ENCODE measurements around the gene KLC3. TPM values are rescaled to one million over a fixed set of nuclear protein-coding genes. Genes with fewer than 3 reads are reported as not detected.

The KLC3 gene
- total RNA-seq, 1 experiment from 2014 or later = 22.8 TPM

DNA sequence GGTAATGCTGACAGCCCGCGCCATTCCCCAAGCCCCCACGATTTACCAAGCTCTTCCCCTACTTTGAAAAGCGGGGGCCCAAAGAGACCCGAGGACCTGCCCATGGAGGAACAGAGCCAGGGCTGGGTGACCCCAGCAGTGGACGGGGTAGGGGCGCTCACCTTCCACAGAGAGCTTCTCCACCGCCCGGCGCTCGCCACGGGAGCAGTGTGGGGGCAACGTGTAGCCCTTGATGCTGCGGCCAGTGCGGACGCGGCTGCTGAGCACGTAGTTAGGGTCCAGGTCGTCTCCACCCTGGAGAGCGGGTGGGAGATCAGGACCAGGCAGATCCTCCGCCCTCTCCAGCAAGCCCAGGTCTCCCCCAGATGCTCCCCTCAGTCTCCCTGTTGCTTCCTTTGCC, 25.2 kb upstream of the KLC3 start:
- TF ChIP-seq SRF (IDR thresholded peaks at IDR 0.05; ENCODE audit: low read depth) (no peak), EGR1 (IDR thresholded peaks at IDR 0.05; ENCODE audit: low read depth) (no peak), POLR2A (IDR thresholded peaks at IDR 0.05; ENCODE audit: borderline replicate concordance, extremely low read depth, insufficient read depth, insufficient read length) (no peak), EZH2 (IDR thresholded peaks at IDR 0.05) (no peak), CBX3 (IDR thresholded peaks at IDR 0.05; ENCODE audit: low read depth) (no peak), YY1 (IDR thresholded peaks at IDR 0.05; ENCODE audit: extremely low read depth, insufficient replicate concordance, low read depth, low read length) (no peak), ZFX (IDR thresholded peaks at IDR 0.05) (no peak)
- Histone ChIP-seq H3K9me2 (ENCODE audit: insufficient read depth) (no peaks in the 10 kb centered on the region), H3K9me3 (ENCODE audit: control insufficient read depth in 1 of 2, insufficient read depth in 1 of 2, low read depth in 1 of 2, low read length in 2 of 2) (no peaks in the 10 kb centered on the region), H4K20me1 (ENCODE audit: insufficient read depth) (no peaks in the 10 kb centered on the region), H2AFZ (ENCODE audit: low read depth, low read length, poor library complexity, severe bottlenecking) (no peak overlapping the region), H3K4me2 (ENCODE audit: low read length) (no peak overlapping the region), H3K27ac (ENCODE audit: low read depth, low read length) (no peak overlapping the region), H3K9ac (ENCODE audit: low read length) (no peak overlapping the region), H3K4me3 (replicated peaks in 1 of 2; ENCODE audit: low read depth in 1 of 2, low read length in 2 of 2) (no peak overlapping the region), H3K4me1 (ENCODE audit: control insufficient read depth in 1 of 2, insufficient read depth in 2 of 2, low read length in 2 of 2) (peaks cover 2 to 4% of the 10 kb centered on the region in 2 experiments; a peak in 3 of 4 replicates), H3K36me3 (ENCODE audit: control insufficient read depth in 1 of 2, insufficient read depth in 2 of 2, low read length in 2 of 2) (no peaks in the 10 kb centered on the region), H3K27me3 (ENCODE audit: insufficient read depth, low read length) (no peaks in the 10 kb centered on the region), H3K79me2 (ENCODE audit: insufficient read depth, low read length) (no peaks in the 10 kb centered on the region)
- intact Hi-C loops (cut with micrococcal nuclease) = no loop called here
- no peak for ATAC-seq
- ChIA-PET POLR2A (no interaction called here), CTCF (interaction anchor here (1.2 kb wide), 1 partner anchor 11 kb away, joined by 3 read pairs; no protein-coding TSS in a partner anchor), RAD21 (ENCODE audit: low non-redundant PET in 1 of 2, low total read pairs in 2 of 2, uncharacterized antibody in 2 of 2, unreplicated experiment in 2 of 2) (no interaction called here)
- DNase-seq (ENCODE audit: low read depth, low spot score) = no peak
- no TSS peak for BruUV-seq (replicated peaks)

DNA sequence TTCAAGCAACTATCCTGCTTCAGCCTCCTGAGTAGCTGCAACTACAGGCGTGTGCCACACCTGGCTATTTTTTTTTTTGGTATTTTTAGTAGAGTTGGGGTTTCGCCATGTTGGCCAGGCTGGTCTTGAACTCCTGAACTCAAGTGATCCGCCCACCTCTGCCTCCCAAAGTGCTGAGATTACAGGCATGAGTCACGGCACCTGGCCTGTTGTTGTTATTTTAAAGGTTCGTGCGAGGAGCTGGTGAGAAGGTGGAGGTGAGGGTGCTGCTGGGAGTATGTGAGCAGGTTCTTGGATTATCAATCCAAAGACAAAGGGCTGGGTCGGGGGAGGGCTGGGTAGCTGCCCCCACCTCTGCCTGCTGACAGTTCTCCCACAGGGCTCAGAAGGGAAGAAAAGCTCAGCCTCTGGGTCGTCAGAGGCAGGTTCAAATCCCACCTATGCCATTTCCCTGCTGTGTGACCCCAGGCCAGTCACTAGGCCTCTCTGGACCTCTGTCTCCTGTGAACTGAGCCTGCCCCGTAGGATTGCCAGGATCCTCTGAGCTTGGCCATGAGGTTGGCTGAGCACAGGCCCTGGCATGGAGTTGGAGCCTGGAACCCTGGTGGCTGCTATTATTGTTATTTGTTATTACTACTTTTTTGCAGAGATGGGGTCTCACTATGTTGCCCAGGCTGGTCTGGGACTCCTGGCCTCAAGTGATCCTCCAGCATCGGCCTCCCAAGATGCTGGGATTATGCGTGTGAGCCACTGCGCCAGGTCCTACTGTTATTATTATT, 19.4 kb upstream of the KLC3 start:
- H3K27me3 ChIP-seq (ENCODE audit: insufficient read depth, low read length) = no peaks in the 10 kb centered on the region
- TF ChIP-seq SP1 (IDR thresholded peaks at IDR 0.05; ENCODE audit: low read depth) (no peak), RAD21 (IDR thresholded peaks at IDR 0.05; ENCODE audit: low read depth) (no peak), FOSL1 (IDR thresholded peaks at IDR 0.05; ENCODE audit: low read depth) (no peak), SRF (IDR thresholded peaks at IDR 0.05; ENCODE audit: low read depth) (no peak), CEBPB (IDR thresholded peaks at IDR 0.05; ENCODE audit: low read depth) (no peak), POLR2A (IDR thresholded peaks at IDR 0.05; ENCODE audit: borderline replicate concordance, extremely low read depth, insufficient read depth, insufficient read length) (no peak), EGR1 (IDR thresholded peaks at IDR 0.05; ENCODE audit: low read depth) (peak; percentile 60; the same call in 1 of the 2 replicates), CBX3 (IDR thresholded peaks at IDR 0.05; ENCODE audit: low read depth) (0 out of 2 replicates have a peak, but pooled peaks have one; percentile 23)
- TF ChIP-seq, protein P1, sequence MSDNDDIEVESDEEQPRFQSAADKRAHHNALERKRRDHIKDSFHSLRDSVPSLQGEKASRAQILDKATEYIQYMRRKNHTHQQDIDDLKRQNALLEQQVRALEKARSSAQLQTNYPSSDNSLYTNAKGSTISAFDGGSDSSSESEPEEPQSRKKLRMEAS (IDR thresholded peaks at IDR 0.05) = peak; percentile 45; the same call in 1 of the 2 replicates
- no peak overlapping the region for H3K4me3 ChIP-seq (replicated peaks in 1 of 2; ENCODE audit: low read depth in 1 of 2, low read length in 2 of 2)
- no peaks in the 10 kb centered on the region for H3K79me2 ChIP-seq (ENCODE audit: insufficient read depth, low read length)
- no peak overlapping the region for H3K27ac ChIP-seq (ENCODE audit: low read depth, low read length)
- intact Hi-C loops (cut with micrococcal nuclease) = no loop called here
- no TSS peak for BruUV-seq (replicated peaks)
- H3K36me3 ChIP-seq (ENCODE audit: control insufficient read depth in 1 of 2, insufficient read depth in 2 of 2, low read length in 2 of 2) = no peaks in the 10 kb centered on the region
- H2AFZ ChIP-seq (ENCODE audit: low read depth, low read length, poor library complexity, severe bottlenecking) = peak overlapping the region; percentile 82
- POLR2A ChIA-PET = no interaction called here
- RAD21 ChIA-PET (ENCODE audit: low non-redundant PET in 1 of 2, low total read pairs in 2 of 2, uncharacterized antibody in 2 of 2, unreplicated experiment in 2 of 2) = no interaction called here
- H3K9me2 ChIP-seq (ENCODE audit: insufficient read depth) = no peaks in the 10 kb centered on the region
- H3K4me2 ChIP-seq (ENCODE audit: low read length) = peak overlapping the region; percentile 59
- ATAC-seq (peak; percentile 31; the same call in 1 of the 2 replicates), DNase-seq (ENCODE audit: low read depth, low spot score) (no peak)
- CTCF ChIA-PET = no interaction called here
- no peaks in the 10 kb centered on the region for H4K20me1 ChIP-seq (ENCODE audit: insufficient read depth)
- H3K4me1 ChIP-seq (ENCODE audit: control insufficient read depth in 1 of 2, insufficient read depth in 2 of 2, low read length in 2 of 2) = peaks cover 23 to 25% of the 10 kb centered on the region in 2 experiments
- no peak overlapping the region for H3K9ac ChIP-seq (ENCODE audit: low read length)
- no peaks in the 10 kb centered on the region for H3K9me3 ChIP-seq (ENCODE audit: control insufficient read depth in 1 of 2, insufficient read depth in 1 of 2, low read depth in 1 of 2, low read length in 2 of 2)

All from HCT116 (cell line).